AG09309 (cell line): Measurements from ENCODE around the gene GPR68.
"Not testable (repeated sequence)": the region's sequence is repeated elsewhere in the genome, so short reads cannot be mapped to it uniquely, and the experiment has no call there.

Experiments
- DNase-seq: peaks from one replicate; pipeline ENCODE4 v3.0.0-alpha.2; 2010; ENCODE audit warnings: low read depth
- H3K4me3 ChIP-seq: 2 replicates; pipeline ENCODE4 v1.5.1; 2011; ENCODE audit warnings: mild to moderate bottlenecking, low read depth, low read length, moderate library complexity; ENCODE audit not compliant: control insufficient read depth
- CTCF ChIP-seq: IDR thresholded peaks from 2 replicates; pipeline ENCODE4 v1.5.1; 2011; ENCODE audit warnings: mild to moderate bottlenecking, low read depth, low read length, inconsistent platforms; ENCODE audit not compliant: insufficient read depth, control insufficient read depth; ENCODE audit errors: missing control alignments

Gene GPR68

GRCh38 chr14:91202234-91202974, 42.1 kb downstream of the GPR68 start:
- H3K4me3 ChIP-seq = no peak overlapping the region
- TF ChIP-seq CTCF = no peak
- DNase-seq = no peak

GRCh38 chr14:91200802-91201201, 43.7 kb downstream of the GPR68 start:
- not testable (repeated sequence) for H3K4me3 ChIP-seq, DNase-seq

DNA sequence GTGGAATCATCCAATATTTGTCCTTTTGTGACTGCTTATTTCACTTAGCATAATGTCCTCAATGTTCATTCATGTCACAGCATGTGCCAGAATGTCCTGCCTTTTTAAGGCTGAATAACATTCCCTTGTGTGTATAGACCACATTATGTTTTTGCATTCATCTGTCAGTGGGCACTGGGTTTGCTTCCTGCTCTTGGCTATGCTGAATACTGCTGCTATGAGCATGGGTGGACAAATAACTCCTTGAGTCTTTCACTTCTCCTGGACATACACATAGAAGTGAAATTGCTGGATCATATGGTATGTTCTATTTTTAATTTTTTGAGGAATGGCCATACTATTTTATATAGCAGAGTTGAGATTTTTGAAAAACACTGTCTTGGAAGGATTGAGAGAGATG, 46.9 kb downstream of the GPR68 start:
- no peak for DNase-seq

DNA sequence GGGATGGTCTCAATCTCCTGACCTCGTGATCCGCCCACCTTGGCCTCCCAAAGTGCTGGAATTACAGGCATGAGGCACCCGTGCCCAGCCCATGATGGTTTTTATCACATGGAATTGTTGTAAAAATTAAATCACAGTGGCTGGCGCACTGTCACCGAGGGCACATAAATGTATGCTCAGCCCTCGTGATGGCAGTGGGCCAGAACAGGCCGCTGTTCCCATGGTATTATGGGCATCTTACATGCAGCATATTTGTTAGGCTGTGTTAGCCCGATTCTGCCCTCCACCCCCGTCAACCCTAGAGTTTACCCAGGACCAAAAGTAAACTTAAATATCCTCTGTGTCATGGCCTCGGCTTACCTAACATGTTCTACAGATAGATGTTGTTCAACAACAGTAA, 48.6 kb downstream of the GPR68 start:
- no peak overlapping the region for H3K4me3 ChIP-seq
- DNase-seq = no peak
- no peak for TF ChIP-seq CTCF

More for the DNA sequence above, 46.9 kb downstream of the GPR68 start:
- TF ChIP-seq CTCF = no peak
- H3K4me3 ChIP-seq = no peak overlapping the region

- no peak overlapping the region for H3K4me3 ChIP-seq
- no peak for TF ChIP-seq CTCF
- DNase-seq = no peak
Measured at GRCh38 chr14:91193069-91193468, 51.4 kb downstream of the GPR68 start.

DNA sequence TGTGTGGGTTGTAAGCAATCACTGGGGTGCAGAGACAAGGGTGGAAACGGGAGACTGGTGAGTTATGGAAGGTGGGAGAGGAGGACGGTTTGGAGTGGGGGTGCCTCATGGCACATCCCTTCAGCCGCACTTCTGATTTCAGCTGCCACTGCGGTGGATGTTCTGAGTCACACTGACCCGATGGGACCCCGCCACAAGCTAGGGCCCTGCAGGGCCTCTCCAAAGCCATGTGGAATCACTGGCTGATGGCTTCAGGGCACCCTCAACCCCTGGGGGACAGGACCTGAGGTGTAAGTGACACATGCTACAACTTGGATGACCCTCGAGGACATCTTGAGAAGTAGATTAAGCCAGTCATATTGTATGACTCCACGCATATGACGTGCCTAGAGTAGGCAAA, 53.7 kb downstream of the GPR68 start:
- TF ChIP-seq CTCF = no peak
- H3K4me3 ChIP-seq = no peak overlapping the region
- DNase-seq = no peak

DNA sequence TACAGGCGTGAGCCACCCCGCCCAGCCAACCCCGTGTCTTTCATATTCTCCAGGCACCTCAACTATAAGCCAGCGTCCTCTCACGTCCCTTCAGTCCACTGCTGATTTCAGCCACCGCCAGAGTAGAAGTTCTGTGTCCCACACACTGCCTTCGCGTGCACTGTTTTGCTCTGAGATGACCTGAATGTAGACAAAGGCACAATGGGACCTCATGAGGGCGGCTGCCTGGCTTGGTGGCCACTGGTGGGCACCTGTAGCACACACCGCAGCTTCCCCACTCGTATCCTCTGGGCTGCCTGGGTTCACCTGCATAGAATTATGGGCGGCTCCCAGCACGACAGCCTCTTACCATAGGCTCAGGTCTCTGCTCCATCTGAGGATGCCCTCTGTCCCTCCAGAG, 57.2 kb downstream of the GPR68 start:
- no peak for DNase-seq
- no peak overlapping the region for H3K4me3 ChIP-seq
- TF ChIP-seq CTCF = no peak
